Measurements from ENCODE around the gene PJVK. TPM values are rescaled to one million over a fixed set of nuclear protein-coding genes. Genes with fewer than 3 reads are reported as not detected.
A peak's percentile ranks its signal among the peaks of the same experiment; 100 is the strongest.

PJVK gene
- total RNA-seq, 1 donor from 2014 or later: 7.7 TPM

- no peak for DNase-seq (ENCODE audit: low spot score, unreplicated experiment)
- peaks cover 19% of the 10 kb centered on the region for H3K4me1 Mint-ChIP-seq (ENCODE audit: low read depth)
Measured at GRCh38 chr2:178478130-178478438, 26.9 kb downstream of the PJVK start.

GRCh38 chr2:178478439-178479274 lies 27.5 kb downstream of the PJVK start, which contains the start of gene FKBP7:
FKBP7 (minus strand) TSS chr2:178478600; CDS start chr2:178478499, 101 bp downstream.
- Mint-ChIP-seq H3K27ac (peak within 1 kb of the TSS; percentile 99), H3K4me1 (ENCODE audit: low read depth) (peaks cover 17% of the 10 kb centered on the region), H3K9me3 (ENCODE audit: low read depth) (no peaks in the 10 kb centered on the region), H3K27me3 (no peaks in the 10 kb centered on the region), H3K4me3 (ENCODE audit: low read depth) (peak within 1 kb of the TSS; percentile 88), H3K36me3 (ENCODE audit: insufficient read depth) (no peaks in the 10 kb centered on the region)
- peak; percentile 64 for DNase-seq (ENCODE audit: low spot score, unreplicated experiment)
- peak; percentile 65 for TF ChIP-seq CTCF (IDR thresholded peaks at IDR 0.05; ENCODE audit: unreplicated experiment)

More at GRCh38 chr2:178478130-178478438, 26.9 kb downstream of the PJVK start:
- Mint-ChIP-seq H3K4me3 (ENCODE audit: low read depth) (peak overlapping the region; percentile 88), H3K9me3 (ENCODE audit: low read depth) (no peaks in the 10 kb centered on the region), H3K27me3 (no peaks in the 10 kb centered on the region), H3K36me3 (ENCODE audit: insufficient read depth) (no peaks in the 10 kb centered on the region), H3K27ac (peak overlapping the region; percentile 99)
- no peak for TF ChIP-seq CTCF (IDR thresholded peaks at IDR 0.05; ENCODE audit: unreplicated experiment)

GRCh38 chr2:178479275-178479616 lies 28.1 kb downstream of the PJVK start:
- H3K4me3 Mint-ChIP-seq (ENCODE audit: low read depth): peak overlapping the region; percentile 88
- peak overlapping the region; percentile 99 for H3K27ac Mint-ChIP-seq
- no peak for DNase-seq (ENCODE audit: low spot score, unreplicated experiment)
- H3K27me3 Mint-ChIP-seq: no peaks in the 10 kb centered on the region
- no peaks in the 10 kb centered on the region for H3K36me3 Mint-ChIP-seq (ENCODE audit: insufficient read depth)
- no peak for TF ChIP-seq CTCF (IDR thresholded peaks at IDR 0.05; ENCODE audit: unreplicated experiment)
- H3K4me1 Mint-ChIP-seq (ENCODE audit: low read depth): peaks cover 18% of the 10 kb centered on the region
- no peaks in the 10 kb centered on the region for H3K9me3 Mint-ChIP-seq (ENCODE audit: low read depth)

GRCh38 chr2:178479758-178480226 lies 28.6 kb downstream of the PJVK start:
- Mint-ChIP-seq H3K27me3 (no peaks in the 10 kb centered on the region), H3K4me3 (ENCODE audit: low read depth) (peak overlapping the region; percentile 88), H3K9me3 (ENCODE audit: low read depth) (no peaks in the 10 kb centered on the region), H3K36me3 (ENCODE audit: insufficient read depth) (no peaks in the 10 kb centered on the region), H3K27ac (peak overlapping the region; percentile 99), H3K4me1 (ENCODE audit: low read depth) (peaks cover 23% of the 10 kb centered on the region)
- DNase-seq (ENCODE audit: low spot score, unreplicated experiment): no peak
- TF ChIP-seq CTCF (IDR thresholded peaks at IDR 0.05; ENCODE audit: unreplicated experiment): no peak

GRCh38 chr2:178480227-178481181 lies 29.3 kb downstream of the PJVK start, which contains the start of gene PLEKHA3:
PLEKHA3 (plus strand) TSS chr2:178480457; CDS start chr2:178480870, 413 bp downstream.
- Mint-ChIP-seq H3K36me3 (ENCODE audit: insufficient read depth) (peaks cover under 1% of the 10 kb centered on the region), H3K9me3 (ENCODE audit: low read depth) (no peaks in the 10 kb centered on the region), H3K27me3 (no peaks in the 10 kb centered on the region), H3K4me3 (ENCODE audit: low read depth) (peak within 1 kb of the TSS; percentile 88), H3K4me1 (ENCODE audit: low read depth) (peaks cover 26% of the 10 kb centered on the region), H3K27ac (peak within 1 kb of the TSS; percentile 99)
- DNase-seq (ENCODE audit: low spot score, unreplicated experiment): peak; percentile 82
- no peak for TF ChIP-seq CTCF (IDR thresholded peaks at IDR 0.05; ENCODE audit: unreplicated experiment)
